Measurements from ENCODE around the gene DACH1. TPM values are rescaled to one million over a fixed set of nuclear protein-coding genes. Genes with fewer than 3 reads are reported as not detected.

The DACH1 gene
- total RNA-seq, 5 donors from 2014 or later (not counting 1 experiment from before 2014, with no cell fraction given), result 0.13 to 1.2 (median 0.23) TPM

DNA sequence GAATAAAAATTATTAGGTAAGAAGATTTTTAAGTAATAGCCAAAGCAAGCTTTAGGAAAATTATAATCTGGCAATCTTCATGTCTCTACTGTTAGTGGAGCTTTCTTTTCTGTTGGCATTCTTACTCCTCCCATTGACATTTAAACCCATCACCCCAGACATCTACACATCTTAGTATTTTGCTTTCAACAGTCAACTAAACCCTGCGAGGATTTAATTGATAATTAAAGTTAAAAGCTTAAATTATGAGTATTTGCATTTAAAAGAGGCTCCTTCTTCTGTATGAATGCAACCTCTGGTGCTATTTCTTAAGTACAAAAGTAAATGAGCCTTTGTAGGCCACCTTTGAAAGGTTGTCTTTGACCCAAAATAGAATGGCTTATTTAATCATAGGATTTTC lies 148.1 kb downstream of the DACH1 start:
- no peak overlapping the region for H3K4me3 Mint-ChIP-seq
- Histone ChIP-seq H3K4me3 (ENCODE audit: control insufficient read depth in 1 of 2, extremely low read depth in 1 of 2, low read length in 1 of 2) (no peak overlapping the region), H3K36me3 (ENCODE audit: control insufficient read depth in 2 of 2, extremely low read depth in 1 of 2, insufficient read depth in 1 of 2, low read length in 1 of 2) (no peaks in the 10 kb centered on the region), H3K9me3 (no peaks in the 10 kb centered on the region), H3K4me1 (ENCODE audit: control insufficient read depth in 1 of 2, extremely low read depth in 1 of 2, insufficient read depth in 2 of 2, low read length in 2 of 2) (no peaks in the 10 kb centered on the region), H3K27me3 (replicated peaks in 1 of 2; ENCODE audit: control insufficient read depth in 2 of 2, extremely low read depth in 1 of 2, insufficient read depth in 2 of 2, low read length in 1 of 2) (no peaks in the 10 kb centered on the region), H3K27ac (ENCODE audit: low read length) (no peak overlapping the region)
- H3K9me3 Mint-ChIP-seq, result no peaks in the 10 kb centered on the region
- ATAC-seq (replicated peaks in 1 of 4) (no peak), DNase-seq (no peak)
- no peak overlapping the region for H3K27ac Mint-ChIP-seq
- WGBS (ENCODE audit: insufficient coverage), result no CpG with 5 or more reads among the region's 1 CpG
- no peaks in the 10 kb centered on the region for H3K4me1 Mint-ChIP-seq
- no peaks in the 10 kb centered on the region for H3K27me3 Mint-ChIP-seq
- CTCF ChIA-PET, result interaction anchor here in 1 of 2 donors (0.6 kb wide), 1 partner anchor 11 kb away, joined by 3 read pairs; no protein-coding TSS in a partner anchor
- H3K36me3 Mint-ChIP-seq, result no peaks in the 10 kb centered on the region
- POLR2A ChIA-PET, result no interaction called here

GRCh38 chr13:71714802-71715375 lies 152.1 kb downstream of the DACH1 start:
- H3K4me1 Mint-ChIP-seq, result no peaks in the 10 kb centered on the region
- no peaks in the 10 kb centered on the region for H3K27me3 Mint-ChIP-seq
- no CpG with 5 or more reads among the region's 2 CpGs for WGBS (ENCODE audit: insufficient coverage)
- ChIA-PET POLR2A (no interaction called here), CTCF (no interaction called here)
- no peaks in the 10 kb centered on the region for H3K36me3 Mint-ChIP-seq
- Histone ChIP-seq H3K4me3 (ENCODE audit: control insufficient read depth in 1 of 2, extremely low read depth in 1 of 2, low read length in 1 of 2) (no peak overlapping the region), H3K36me3 (ENCODE audit: control insufficient read depth in 2 of 2, extremely low read depth in 1 of 2, insufficient read depth in 1 of 2, low read length in 1 of 2) (no peaks in the 10 kb centered on the region), H3K4me1 (ENCODE audit: control insufficient read depth in 1 of 2, extremely low read depth in 1 of 2, insufficient read depth in 2 of 2, low read length in 2 of 2) (no peaks in the 10 kb centered on the region), H3K27me3 (replicated peaks in 1 of 2; ENCODE audit: control insufficient read depth in 2 of 2, extremely low read depth in 1 of 2, insufficient read depth in 2 of 2, low read length in 1 of 2) (no peaks in the 10 kb centered on the region), H3K9me3 (no peaks in the 10 kb centered on the region), H3K27ac (ENCODE audit: low read length) (no peak overlapping the region)
- DNase-seq (no peak), ATAC-seq (replicated peaks in 1 of 4) (no peak)
- H3K4me3 Mint-ChIP-seq, result no peak overlapping the region
- H3K9me3 Mint-ChIP-seq, result no peaks in the 10 kb centered on the region
- no peak overlapping the region for H3K27ac Mint-ChIP-seq

DNA sequence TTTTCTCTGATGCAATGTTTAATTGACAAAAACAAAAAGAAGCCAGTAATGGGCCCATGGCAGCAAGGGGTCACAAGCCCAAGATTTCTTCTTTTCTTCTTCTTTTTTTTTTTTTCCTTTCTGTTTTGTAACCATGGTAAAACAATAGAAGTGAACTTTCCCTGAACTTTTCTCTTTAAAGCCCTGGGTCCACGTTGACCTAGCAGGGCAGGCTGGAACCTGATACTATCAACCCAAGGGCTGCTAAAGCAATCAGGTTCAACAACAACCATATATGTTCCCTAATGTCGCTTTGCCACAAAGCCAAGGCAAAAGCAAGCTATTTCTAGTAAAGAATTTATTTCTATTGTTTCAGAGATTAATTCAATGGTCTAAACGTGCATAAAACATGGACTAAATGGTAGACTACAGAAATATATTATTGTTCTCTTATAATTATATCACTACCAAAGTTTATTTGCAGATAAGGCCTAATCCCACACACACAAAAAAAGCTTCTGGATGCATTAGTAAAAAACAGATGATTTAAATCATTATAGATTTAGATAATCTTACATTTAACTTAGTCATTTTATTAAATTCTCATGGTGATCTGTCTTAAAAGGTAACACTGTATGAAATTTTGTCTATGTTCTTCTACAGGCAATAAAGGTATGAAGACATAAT lies 153.9 kb downstream of the DACH1 start:
- ChIA-PET POLR2A (no interaction called here), CTCF (no interaction called here)
- ATAC-seq (replicated peaks in 1 of 4) (no peak), DNase-seq (no peak)
- Mint-ChIP-seq H3K27me3 (no peaks in the 10 kb centered on the region), H3K4me1 (no peaks in the 10 kb centered on the region), H3K9me3 (no peaks in the 10 kb centered on the region), H3K27ac (no peak overlapping the region), H3K4me3 (no peak overlapping the region), H3K36me3 (no peaks in the 10 kb centered on the region)
- H3K9me3 ChIP-seq, result no peaks in the 10 kb centered on the region
- no peak overlapping the region for H3K27ac ChIP-seq (ENCODE audit: low read length)
- H3K27me3 ChIP-seq (replicated peaks in 1 of 2; ENCODE audit: control insufficient read depth in 2 of 2, extremely low read depth in 1 of 2, insufficient read depth in 2 of 2, low read length in 1 of 2), result no peaks in the 10 kb centered on the region
- no peaks in the 10 kb centered on the region for H3K4me1 ChIP-seq (ENCODE audit: control insufficient read depth in 1 of 2, extremely low read depth in 1 of 2, insufficient read depth in 2 of 2, low read length in 2 of 2)
- no CpG with 5 or more reads among the region's 3 CpGs for WGBS (ENCODE audit: insufficient coverage)
- no peaks in the 10 kb centered on the region for H3K36me3 ChIP-seq (ENCODE audit: control insufficient read depth in 2 of 2, extremely low read depth in 1 of 2, insufficient read depth in 1 of 2, low read length in 1 of 2)
- H3K4me3 ChIP-seq (ENCODE audit: control insufficient read depth in 1 of 2, extremely low read depth in 1 of 2, low read length in 1 of 2), result no peak overlapping the region

- Mint-ChIP-seq H3K9me3 (peaks cover 0 to 3% (median 0%) of the 10 kb centered on the region in 3 donors), H3K4me1 (peaks cover 0 to 6% (median 0%) of the 10 kb centered on the region in 3 donors), H3K4me3 (no peak overlapping the region), H3K36me3 (no peaks in the 10 kb centered on the region), H3K27me3 (no peaks in the 10 kb centered on the region), H3K27ac (no peak overlapping the region)
- Histone ChIP-seq H3K4me1 (ENCODE audit: control insufficient read depth in 1 of 2, extremely low read depth in 1 of 2, insufficient read depth in 2 of 2, low read length in 2 of 2) (peaks cover 0 to 3% of the 10 kb centered on the region in 2 experiments), H3K9me3 (no peaks in the 10 kb centered on the region), H3K27me3 (replicated peaks in 1 of 2; ENCODE audit: control insufficient read depth in 2 of 2, extremely low read depth in 1 of 2, insufficient read depth in 2 of 2, low read length in 1 of 2) (no peaks in the 10 kb centered on the region), H3K27ac (ENCODE audit: low read length) (no peak overlapping the region), H3K4me3 (ENCODE audit: control insufficient read depth in 1 of 2, extremely low read depth in 1 of 2, low read length in 1 of 2) (no peak overlapping the region), H3K36me3 (ENCODE audit: control insufficient read depth in 2 of 2, extremely low read depth in 1 of 2, insufficient read depth in 1 of 2, low read length in 1 of 2) (no peaks in the 10 kb centered on the region)
- ChIA-PET POLR2A (no interaction called here), CTCF (no interaction called here)
- DNase-seq (no peak), ATAC-seq (replicated peaks in 1 of 4) (no peak)
- WGBS (ENCODE audit: insufficient coverage), result no CpG with 5 or more reads among the region's 4 CpGs
Observed at GRCh38 chr13:71704656-71705055, 162.3 kb downstream of the DACH1 start.

GRCh38 chr13:71703138-71703537 lies 163.9 kb downstream of the DACH1 start:
- ATAC-seq (replicated peaks in 1 of 4), result no peak
- no peak overlapping the region for H3K27ac Mint-ChIP-seq
- H3K4me3 Mint-ChIP-seq, result no peak overlapping the region
- H3K36me3 Mint-ChIP-seq, result no peaks in the 10 kb centered on the region
- peaks cover 0 to 7% (median 0%) of the 10 kb centered on the region in 3 donors for H3K4me1 Mint-ChIP-seq
- ChIA-PET CTCF (no interaction called here), POLR2A (no interaction called here)
- H3K27me3 Mint-ChIP-seq, result no peaks in the 10 kb centered on the region
- peaks cover 0 to 3% of the 10 kb centered on the region in 2 experiments for H3K4me1 ChIP-seq (ENCODE audit: control insufficient read depth in 1 of 2, extremely low read depth in 1 of 2, insufficient read depth in 2 of 2, low read length in 2 of 2)
- DNase-seq, result no peak
- no peaks in the 10 kb centered on the region for H3K27me3 ChIP-seq (replicated peaks in 1 of 2; ENCODE audit: control insufficient read depth in 2 of 2, extremely low read depth in 1 of 2, insufficient read depth in 2 of 2, low read length in 1 of 2)
- no peak overlapping the region for H3K27ac ChIP-seq (ENCODE audit: low read length)
- 72% methylated on average over 2 of the region's 2 CpGs for WGBS (ENCODE audit: insufficient coverage)
- no peaks in the 10 kb centered on the region for H3K36me3 ChIP-seq (ENCODE audit: control insufficient read depth in 2 of 2, extremely low read depth in 1 of 2, insufficient read depth in 1 of 2, low read length in 1 of 2)
- no peak overlapping the region for H3K4me3 ChIP-seq (ENCODE audit: control insufficient read depth in 1 of 2, extremely low read depth in 1 of 2, low read length in 1 of 2)
- H3K9me3 ChIP-seq, result no peaks in the 10 kb centered on the region
- peaks cover 0 to 3% (median 0%) of the 10 kb centered on the region in 3 donors for H3K9me3 Mint-ChIP-seq

- ChIA-PET CTCF (no interaction called here), POLR2A (no interaction called here)
- Mint-ChIP-seq H3K4me1 (peaks cover 0 to 7% (median 0%) of the 10 kb centered on the region in 3 donors), H3K27ac (no peak overlapping the region), H3K27me3 (no peaks in the 10 kb centered on the region), H3K4me3 (no peak overlapping the region), H3K9me3 (peaks cover 0 to 3% (median 0%) of the 10 kb centered on the region in 3 donors), H3K36me3 (no peaks in the 10 kb centered on the region)
- DNase-seq, result no peak
- Histone ChIP-seq H3K27ac (ENCODE audit: low read length) (no peak overlapping the region), H3K4me1 (ENCODE audit: control insufficient read depth in 1 of 2, extremely low read depth in 1 of 2, insufficient read depth in 2 of 2, low read length in 2 of 2) (peaks cover 0 to 3% of the 10 kb centered on the region in 2 experiments), H3K9me3 (no peaks in the 10 kb centered on the region), H3K4me3 (ENCODE audit: control insufficient read depth in 1 of 2, extremely low read depth in 1 of 2, low read length in 1 of 2) (no peak overlapping the region), H3K27me3 (replicated peaks in 1 of 2; ENCODE audit: control insufficient read depth in 2 of 2, extremely low read depth in 1 of 2, insufficient read depth in 2 of 2, low read length in 1 of 2) (no peaks in the 10 kb centered on the region), H3K36me3 (ENCODE audit: control insufficient read depth in 2 of 2, extremely low read depth in 1 of 2, insufficient read depth in 1 of 2, low read length in 1 of 2) (no peaks in the 10 kb centered on the region)
- ATAC-seq (replicated peaks in 1 of 4), result no peak
- WGBS (ENCODE audit: insufficient coverage), result no CpG with 5 or more reads among the region's 1 CpG
Observed at GRCh38 chr13:71702253-71702652, 164.8 kb downstream of the DACH1 start.
